NK-92 treated with Interleukin-12 subunit alpha and Interleukin-12 subunit beta, amount 100 ng/mL, for 24 hours (cell line): ENCODE measurements around the gene ANK2.
"Not testable (repeated sequence)": the region's sequence is repeated elsewhere in the genome, so short reads cannot be mapped to it uniquely, and the experiment has no call there.

Experiments
- DNase-seq: peaks from one replicate; lab custom pipeline; 2025; lab: John Stamatoyannopoulos, UW

ANK2 gene

DNA sequence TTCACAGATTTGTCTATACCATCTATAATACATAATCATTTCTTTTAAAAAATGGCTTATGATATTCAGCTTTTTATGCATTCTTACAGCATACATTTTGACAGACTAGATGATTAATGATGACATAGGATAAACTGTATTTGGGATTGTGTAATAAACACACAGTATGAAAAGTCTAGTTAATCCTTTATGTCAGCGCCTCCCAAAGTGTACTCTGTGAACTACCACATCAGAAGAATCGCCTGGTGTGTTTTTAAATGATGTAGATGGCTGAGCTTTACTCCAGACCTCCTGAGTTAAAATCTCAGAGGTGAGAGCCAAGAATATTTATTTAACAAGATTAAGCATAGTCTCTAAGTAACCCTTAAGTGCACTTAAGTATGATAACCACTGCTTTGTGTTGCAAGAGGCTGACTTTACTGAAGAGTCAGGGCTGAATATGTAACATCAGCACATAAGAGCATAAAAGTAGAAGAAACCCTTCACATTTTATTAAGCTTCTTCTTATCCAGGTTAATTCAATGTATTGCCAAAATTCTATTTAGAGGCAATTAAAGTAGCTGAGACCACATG lies 104.2 kb downstream of the ANK2 start:
- no peak for DNase-seq

- DNase-seq: no peak
Observed at GRCh38 chr4:113154281-113154680, 104.8 kb downstream of the ANK2 start.

DNA sequence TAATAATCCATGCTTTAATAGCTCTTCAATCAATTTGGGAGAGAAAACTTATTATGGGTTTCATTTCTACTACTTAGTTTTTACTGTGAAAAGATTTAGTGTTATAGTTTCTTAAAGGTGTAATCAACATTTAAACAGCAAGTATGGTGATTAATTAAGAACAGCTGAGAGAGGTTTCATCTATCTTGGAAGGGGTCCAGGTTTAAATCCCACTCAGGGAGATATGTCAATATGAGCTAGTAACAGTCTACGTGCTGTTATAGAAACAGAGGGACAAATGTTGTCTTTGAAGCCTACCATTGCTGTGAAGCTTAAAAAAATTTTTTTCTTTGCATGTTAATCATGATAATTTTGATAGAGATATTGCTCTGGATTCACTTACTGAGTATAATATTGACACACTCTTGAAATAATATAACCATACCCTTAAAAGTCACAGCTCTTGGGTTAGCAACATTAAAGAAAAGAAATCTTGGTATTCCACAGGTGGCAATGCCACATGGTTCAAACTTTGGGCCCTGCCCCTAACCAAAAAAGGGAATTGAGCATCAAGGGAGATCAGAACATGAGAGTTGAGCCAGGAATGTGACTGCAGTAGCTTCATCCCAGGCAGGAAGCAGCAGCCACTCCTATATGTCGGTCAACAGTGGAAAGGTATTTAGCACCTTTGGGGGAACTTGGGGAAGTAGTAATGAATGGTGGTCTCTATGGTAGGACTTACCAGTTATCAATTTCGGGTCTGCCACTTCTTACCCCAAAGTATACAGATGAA lies 107.8 kb downstream of the ANK2 start:
- DNase-seq: no peak

GRCh38 chr4:113159942-113160545 lies 110.6 kb downstream of the ANK2 start:
- DNase-seq: no peak

GRCh38 chr4:113160548-113160947 lies 111.1 kb downstream of the ANK2 start:
- no peak for DNase-seq

GRCh38 chr4:113162089-113162488 lies 112.6 kb downstream of the ANK2 start:
- DNase-seq: no peak

GRCh38 chr4:113169368-113169767 lies 119.9 kb downstream of the ANK2 start:
- no peak for DNase-seq

DNA sequence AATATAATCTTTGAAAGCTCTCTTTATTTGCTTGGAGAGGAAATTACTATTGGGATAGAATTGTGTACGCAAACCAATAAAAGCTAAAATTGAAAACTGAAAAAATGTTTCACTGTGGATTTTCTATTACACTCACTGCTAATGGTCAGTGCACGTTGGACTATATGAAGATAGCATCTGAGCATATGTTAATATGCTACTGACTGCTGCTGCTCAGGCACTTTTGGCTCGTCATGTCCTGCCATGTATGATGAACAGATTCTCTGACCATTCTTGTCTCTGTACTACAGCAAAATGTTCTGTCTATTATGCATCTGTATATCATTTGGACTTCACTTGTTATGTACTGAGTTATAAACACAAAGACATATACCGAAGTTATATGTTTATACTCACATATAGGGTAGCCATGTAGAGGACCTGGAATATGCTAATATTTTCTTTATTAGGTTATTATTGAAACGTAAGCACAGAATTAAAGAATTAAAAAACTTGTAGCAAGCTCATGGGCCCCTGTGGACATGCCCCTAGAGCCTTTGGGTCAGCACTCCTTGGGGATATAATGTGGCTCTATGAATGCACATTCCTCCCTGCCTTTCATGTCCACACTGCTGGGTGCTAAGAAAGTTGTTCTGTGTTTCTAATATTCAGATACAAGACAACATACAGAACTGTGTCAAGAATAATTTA lies 120.8 kb downstream of the ANK2 start:
- DNase-seq: no peak

DNA sequence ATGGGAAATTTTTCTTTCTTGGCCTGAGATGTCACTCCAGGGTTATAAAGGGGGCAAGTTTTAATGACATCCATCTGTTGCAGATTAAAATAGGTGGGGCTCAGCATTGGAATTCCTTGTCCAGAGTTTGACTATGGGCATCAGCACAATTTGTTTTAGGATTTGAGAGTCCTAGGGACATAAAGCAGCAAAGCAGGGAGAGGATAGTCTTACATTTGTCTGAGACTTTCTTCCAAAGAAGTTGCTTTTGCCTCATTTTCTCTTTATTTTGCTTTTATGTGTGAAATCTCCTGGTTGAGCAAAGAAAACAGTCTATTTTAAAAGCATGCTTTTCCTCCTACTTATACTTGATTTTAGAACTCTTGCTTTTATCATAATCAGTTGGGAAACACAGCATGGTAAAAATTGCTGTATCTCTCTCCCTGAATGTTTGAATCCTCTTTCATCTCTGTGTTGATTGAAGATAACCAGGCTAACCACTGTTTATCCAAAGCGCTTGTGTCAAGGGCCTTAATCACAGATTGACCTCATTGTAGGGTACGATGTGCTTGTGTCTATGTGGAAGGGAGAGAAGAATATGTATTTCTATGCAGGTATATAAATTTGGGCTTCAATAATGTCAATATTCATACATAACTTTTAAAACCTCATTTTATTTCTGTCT lies 121.5 kb downstream of the ANK2 start:
- no peak for DNase-seq

GRCh38 chr4:113173126-113173792 lies 123.8 kb downstream of the ANK2 start:
- DNase-seq: no peak

GRCh38 chr4:113173793-113174264 lies 124.4 kb downstream of the ANK2 start:
- DNase-seq: no peak

DNA sequence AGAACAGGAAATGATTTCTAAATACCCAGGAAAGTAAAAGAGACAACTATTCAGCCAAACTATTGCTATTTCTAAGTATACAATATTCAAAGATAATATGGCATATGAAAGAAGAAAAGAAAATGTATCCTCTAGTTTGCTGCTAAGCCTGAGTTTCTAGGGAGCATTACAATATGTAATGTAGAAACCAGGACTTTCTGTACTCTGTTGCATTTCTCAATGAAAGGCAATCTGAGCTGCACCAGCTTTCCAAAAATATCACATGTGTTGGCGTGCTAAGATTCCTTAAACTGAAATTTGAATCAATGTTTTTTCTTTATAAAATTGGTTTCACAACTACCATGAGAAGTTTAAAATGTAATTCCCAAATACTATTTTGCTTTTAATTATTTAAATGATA lies 129.6 kb downstream of the ANK2 start:
- no peak for DNase-seq

GRCh38 chr4:113179996-113180395 lies 130.5 kb downstream of the ANK2 start:
- DNase-seq: no peak

DNA sequence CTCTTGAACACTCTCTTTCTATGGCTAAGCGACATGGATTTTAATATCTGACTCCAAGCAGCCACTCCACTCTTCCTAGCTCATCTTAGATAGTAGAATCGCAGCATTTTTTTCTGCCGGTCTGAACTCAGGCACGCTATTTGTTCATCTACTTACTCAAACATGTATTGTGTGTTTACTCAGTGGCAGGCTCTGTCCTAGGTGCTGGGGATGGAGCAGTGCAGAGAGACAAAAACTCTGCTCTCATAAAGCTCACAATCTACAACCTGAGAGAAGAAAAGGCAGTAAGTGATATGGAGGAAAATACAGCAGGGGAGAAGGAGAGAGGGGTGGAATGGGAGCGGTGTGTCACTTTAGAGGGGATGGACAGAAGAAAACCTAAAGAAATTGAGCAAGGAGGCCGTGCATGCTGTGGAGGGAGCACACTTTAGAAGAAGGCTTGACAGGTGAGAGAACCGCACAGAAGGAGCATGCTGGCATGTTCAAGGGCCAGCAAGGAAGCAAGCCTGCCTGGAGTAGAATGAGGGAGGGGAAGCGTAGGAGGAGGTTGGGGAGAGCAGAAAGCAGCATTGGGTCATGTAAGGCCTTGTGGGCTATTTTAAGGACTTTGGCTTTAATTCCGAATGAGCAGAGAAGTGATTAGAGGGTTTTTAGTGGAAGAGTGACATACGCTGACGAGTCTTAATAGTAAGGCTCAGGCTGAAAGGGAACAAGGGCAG lies 132.0 kb downstream of the ANK2 start:
- no peak for DNase-seq

DNA sequence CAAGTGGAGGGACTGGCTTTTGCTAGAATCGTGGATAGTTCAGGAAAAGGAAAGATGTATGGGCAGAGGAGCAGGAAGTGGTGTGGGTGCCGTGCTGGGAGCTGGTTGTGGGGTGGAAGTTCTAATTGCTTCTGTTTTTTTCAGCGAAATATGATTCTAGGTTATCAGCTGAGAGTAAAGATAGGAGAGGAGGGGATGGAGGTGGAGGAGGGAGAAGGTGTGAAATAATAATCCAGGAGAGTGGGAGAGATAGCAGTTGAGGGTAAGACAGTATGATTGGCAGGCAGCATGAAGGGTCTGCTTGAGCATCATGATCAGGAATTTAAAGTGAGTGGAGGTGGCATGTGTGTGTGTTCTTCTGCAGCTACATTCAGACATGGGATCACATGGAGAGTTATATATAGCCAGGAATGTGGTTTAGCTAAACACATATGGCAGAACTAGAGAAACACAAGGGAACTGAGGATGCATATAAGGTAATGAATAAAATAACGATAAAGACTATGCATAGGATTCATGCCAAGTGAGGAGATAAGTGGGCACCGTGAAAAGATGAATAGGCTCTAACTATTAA lies 133.7 kb downstream of the ANK2 start:
- no peak for DNase-seq

GRCh38 chr4:113186220-113186619 lies 136.8 kb downstream of the ANK2 start:
- DNase-seq: not testable (repeated sequence)

GRCh38 chr4:113186913-113187312 lies 137.5 kb downstream of the ANK2 start:
- no peak for DNase-seq

- DNase-seq: no peak
Observed at GRCh38 chr4:113187358-113187757, 137.9 kb downstream of the ANK2 start.

- DNase-seq: no peak
Observed at GRCh38 chr4:113189546-113189945, 140.1 kb downstream of the ANK2 start.

DNA sequence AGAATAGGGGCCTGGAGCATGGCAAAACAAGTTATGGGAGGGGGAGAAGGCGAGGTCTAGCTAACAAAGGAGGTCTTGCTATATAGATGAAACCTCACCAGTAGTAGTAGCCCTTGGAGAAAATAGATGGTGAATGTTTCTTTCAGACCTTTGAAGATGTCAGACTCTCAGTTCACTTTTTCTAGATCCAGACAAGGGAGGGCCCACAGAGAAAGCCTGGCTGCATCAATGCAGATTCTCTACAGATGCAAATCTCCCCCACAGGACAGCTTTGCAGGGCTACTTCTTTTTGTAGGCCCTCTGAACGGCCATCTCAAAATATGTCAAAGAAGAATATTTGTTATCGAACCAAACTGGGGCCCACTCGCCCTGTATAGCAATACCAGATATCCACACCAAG lies 159.7 kb downstream of the ANK2 start:
- DNase-seq: no peak
